CD14-positive monocyte (primary cell): ENCODE data around the gene SEMA3C. TPM values are rescaled to one million over a fixed set of nuclear protein-coding genes. Genes with fewer than 3 reads are reported as not detected.

Experiments
- DNase-seq, 3 donors: peaks; one replicate each; pipeline ENCODE4 v3.0.0-alpha.2; 2011 to 2022
- H2AFZ ChIP-seq: 2 replicates; pipeline ENCODE4 v1.6.0; 2012; ENCODE audit warnings: mild to moderate bottlenecking, low read depth, low read length, inconsistent platforms; ENCODE audit not compliant: insufficient read depth, poor library complexity, severe bottlenecking
- H3K27ac ChIP-seq, 2 donors: 1 replicate in 1 of 2; 2 replicates in 1 of 2; pipeline ENCODE4 v1.5.1; 2012 to 2013; ENCODE audit warnings: low read length in 2 of 2, control low read depth in 1 of 2, inconsistent platforms in 1 of 2, low read depth in 1 of 2, mild to moderate bottlenecking in 1 of 2
- H3K27me3 ChIP-seq, 2 donors: one replicate each; pipeline versions ENCODE4 v1.6.0 to v1.6.1; 2011 to 2013; ENCODE audit warnings: low read length in 2 of 2; ENCODE audit not compliant: control insufficient read depth in 2 of 2, insufficient read depth in 2 of 2
- H3K36me3 ChIP-seq, 2 donors: replicated peaks in 1 of 2; 1 replicate in 1 of 2; 2 replicates in 1 of 2; pipeline versions ENCODE4 v1.5.1 to v1.6.1; 2012 to 2013; ENCODE audit warnings: low read length in 2 of 2, control low read depth in 1 of 2, inconsistent platforms in 1 of 2, mild to moderate bottlenecking in 1 of 2; ENCODE audit not compliant: insufficient read depth in 2 of 2, control insufficient read depth in 1 of 2
- H3K4me1 ChIP-seq, 2 donors: 1 replicate in 1 of 2; 2 replicates in 1 of 2; pipeline versions ENCODE4 v1.5.1 to v1.6.1; 2012 to 2013; ENCODE audit warnings: low read length in 2 of 2, control low read depth in 1 of 2, inconsistent platforms in 1 of 2, mild to moderate bottlenecking in 1 of 2, moderate library complexity in 1 of 2; ENCODE audit not compliant: insufficient read depth in 2 of 2, control insufficient read depth in 1 of 2
- H3K4me2 ChIP-seq: replicated peaks from 2 replicates; pipeline ENCODE3; 2012; ENCODE audit warnings: low read length, moderate library complexity, mild to moderate bottlenecking; ENCODE audit not compliant: poor library complexity, severe bottlenecking; ENCODE audit errors: extremely low read depth
- H3K4me3 ChIP-seq, 3 experiments: fragments of 200-600 bp in 1 of 3; sonication (generic) in 1 of 3; replicated peaks in 1 of 3; 1 replicate in 2 of 3; 2 replicates in 1 of 3; pipeline ENCODE4 v1.5.1; 2011 to 2013; ENCODE audit warnings: low read length in 3 of 3, mild to moderate bottlenecking in 3 of 3, control low read depth in 2 of 3, low read depth in 2 of 3, inconsistent platforms in 1 of 3, moderate library complexity in 1 of 3
- H3K79me2 ChIP-seq: 2 replicates; pipeline ENCODE4 v1.6.0; 2012; ENCODE audit warnings: mild to moderate bottlenecking, control low read depth, inconsistent platforms, low read length, moderate library complexity; ENCODE audit not compliant: insufficient read depth
- H3K9ac ChIP-seq: 2 replicates; pipeline ENCODE4 v1.6.0; 2017; ENCODE audit warnings: low read length, mild to moderate bottlenecking; ENCODE audit not compliant: insufficient read depth, poor library complexity, severe bottlenecking
- H3K9me3 ChIP-seq, 2 donors: replicated peaks in 1 of 2; 1 replicate in 1 of 2; 2 replicates in 1 of 2; pipeline versions ENCODE4 v1.5.1 to v1.6.1; 2012 to 2013; ENCODE audit warnings: low read length in 2 of 2, control low read depth in 1 of 2; ENCODE audit not compliant: control insufficient read depth in 1 of 2, insufficient read depth in 1 of 2
- H4K20me1 ChIP-seq: 2 replicates; pipeline ENCODE4 v1.6.0; 2012; ENCODE audit warnings: mild to moderate bottlenecking, low read length, control low read depth, moderate library complexity; ENCODE audit not compliant: insufficient read depth
- H3K27ac Mint-ChIP-seq, 7 donors: one replicate each; pipeline ENCODE4 v1.8.0; 2020; ENCODE audit warnings: mild to moderate bottlenecking in 7 of 7, mixed read lengths in 7 of 7, moderate library complexity in 6 of 7, inconsistent platforms in 2 of 7
- H3K27me3 Mint-ChIP-seq, 3 donors: one replicate each; pipeline ENCODE4 v1.8.0; 2021 to 2022; ENCODE audit warnings: low read depth in 3 of 3, mild to moderate bottlenecking in 3 of 3, mixed read lengths in 3 of 3, moderate library complexity in 3 of 3, inconsistent platforms in 1 of 3
- H3K36me3 Mint-ChIP-seq, 2 donors: one replicate each; pipeline ENCODE4 v1.8.0; 2020; ENCODE audit warnings: mixed read lengths in 2 of 2, inconsistent platforms in 1 of 2, mild to moderate bottlenecking in 1 of 2
- H3K4me1 Mint-ChIP-seq: one replicate; pipeline ENCODE4 v1.8.0; 2020; ENCODE audit warnings: mild to moderate bottlenecking, mixed read lengths
- H3K4me3 Mint-ChIP-seq, 2 donors: one replicate each; pipeline ENCODE4 v1.8.0; 2020; ENCODE audit warnings: mild to moderate bottlenecking in 2 of 2, mixed read lengths in 2 of 2, moderate library complexity in 1 of 2
- H3K9me3 Mint-ChIP-seq, 7 donors: one replicate each; pipeline ENCODE4 v1.8.0; 2020 to 2022; ENCODE audit warnings: mixed read lengths in 7 of 7, mild to moderate bottlenecking in 6 of 7, moderate library complexity in 6 of 7, inconsistent platforms in 2 of 7
- CTCF ChIP-seq: fragments of 200-600 bp; IDR thresholded peaks from one replicate; pipeline ENCODE4 v1.8.0; 2022; ENCODE audit warnings: antibody characterized with exemption, mild to moderate bottlenecking
- WGBS: methylation state at CpG from one replicate; pipeline ENCODE4 v1.1.5; 2013; ENCODE audit warnings: missing lambda C conversion rate; ENCODE audit not compliant: insufficient coverage; 5-methylcytosine and 5-hydroxymethylcytosine counted together
- intact Hi-C, 2 donors: fragments of 100-400 bp; cut with micrococcal nuclease; formaldehyde crosslinking; loops; one replicate each; pipeline versions ENCODE4 v1.15.0 to v1.15.1; 2023
- polyA plus RNA-seq, 3 donors: library from polyadenylated mRNA; depleted of rRNA in 1 of 3; unstranded in 2 of 3; stranded (reverse) in 1 of 3; fragments of 300-500 nt in 2 of 3; fragments of >200 nt in 1 of 3; fragmentation: Illumina TruSeq in 2 of 3; gene quantifications; 1 replicate in 2 of 3; 2 replicates in 1 of 3; pipeline ENCODE4 v1.2.3, GENCODE V29; 2012 to 2021

SEMA3C gene
- polyA plus RNA-seq, 3 donors: 7.2 to 14.1 (median 13.7) TPM

- Mint-ChIP-seq H3K9me3 (peaks cover 0 to 2% (median 0%) of the 10 kb centered on the region in 7 donors), H3K4me3 (peak overlapping the region; percentile 85 to 99), H3K27me3 (peaks cover 0 to 2% (median 2%) of the 10 kb centered on the region in 3 donors), H3K4me1 (peaks cover 41% of the 10 kb centered on the region), H3K36me3 (peaks cover 17 to 26% of the 10 kb centered on the region in 2 donors), H3K27ac (peak overlapping the region; percentile 84 to 94 (median 90))
- Histone ChIP-seq H3K9ac (peak overlapping the region; percentile 71), H3K27ac (peak overlapping the region; percentile 73 to 85), H3K4me2 (peak overlapping the region; percentile 82), H4K20me1 (no peaks in the 10 kb centered on the region), H3K27me3 (no peaks in the 10 kb centered on the region), H3K4me3 (peak overlapping the region; percentile 90 to 96 (median 90)), H3K36me3 (peaks cover 4 to 24% of the 10 kb centered on the region in 2 donors), H3K79me2 (peaks cover 5% of the 10 kb centered on the region), H3K4me1 (peaks cover 25 to 44% of the 10 kb centered on the region in 2 donors), H2AFZ (peak overlapping the region; percentile 88), H3K9me3 (no peaks in the 10 kb centered on the region)
- DNase-seq: peak in 2 of 3 donors; percentile 29 to 32
- 0% methylated on average over 8 of the region's 8 CpGs for WGBS
- intact Hi-C loops: loop anchor here in 1 of 2 donors (10.0 kb wide), 1 partner anchor 234 kb away; no protein-coding TSS in a partner anchor
- TF ChIP-seq CTCF: no peak
These were observed 452 bp downstream of the SEMA3C start for GRCh38 chr7:80918399-80918798.

GRCh38 chr7:80916770-80917741 is 1.8 kb downstream of the SEMA3C start:
- peaks cover 22 to 40% of the 10 kb centered on the region in 2 donors for H3K4me1 ChIP-seq
- Mint-ChIP-seq H3K36me3 (peaks cover 22 to 31% of the 10 kb centered on the region in 2 donors), H3K9me3 (peaks cover 0 to 2% (median 0%) of the 10 kb centered on the region in 7 donors), H3K27me3 (peaks cover 0 to 2% (median 2%) of the 10 kb centered on the region in 3 donors), H3K4me3 (peak overlapping the region; percentile 85 to 99), H3K27ac (no peak overlapping the region), H3K4me1 (peaks cover 36% of the 10 kb centered on the region)
- peaks cover 4 to 24% of the 10 kb centered on the region in 2 donors for H3K36me3 ChIP-seq
- H3K4me3 ChIP-seq: peak overlapping the region in 1 of 3 experiments; percentile 90
- peak overlapping the region; percentile 82 for H3K4me2 ChIP-seq
- whole genome bisulfite sequencing: no CpG with 5 or more reads among the region's 3 CpGs
- no peaks in the 10 kb centered on the region for H3K9me3 ChIP-seq
- no peak overlapping the region for H2AFZ ChIP-seq
- TF ChIP-seq CTCF: peak; percentile 39
- H4K20me1 ChIP-seq: no peaks in the 10 kb centered on the region
- peaks cover 5% of the 10 kb centered on the region for H3K79me2 ChIP-seq
- intact Hi-C loops: loop anchor here in 1 of 2 donors (10.0 kb wide), 1 partner anchor 232 kb away; no protein-coding TSS in a partner anchor
- H3K9ac ChIP-seq: no peak overlapping the region
- peak in 1 of 3 donors; percentile 14 for DNase-seq
- H3K27ac ChIP-seq: no peak overlapping the region
- no peaks in the 10 kb centered on the region for H3K27me3 ChIP-seq
